HG02981 (cell line): Measurements from ENCODE around the gene RNF145.
"Not testable (repeated sequence)": the region's sequence is repeated elsewhere in the genome, so short reads cannot be mapped to it uniquely, and the experiment has no call there.

Source experiments
- ATAC-seq: cut with Tn5 transposase; IDR thresholded peaks from one replicate; pipeline ENCODE4 v1.9.1; 2021; ENCODE audit warnings: mild to moderate bottlenecking, moderate library complexity; ENCODE audit not compliant: unreplicated experiment

Gene RNF145

GRCh38 chr5:159163027-159163700 is 46.2 kb downstream of the RNF145 start:
- no peak for ATAC-seq

- no peak for ATAC-seq
Observed at GRCh38 chr5:159161361-159162214, 47.8 kb downstream of the RNF145 start.

DNA sequence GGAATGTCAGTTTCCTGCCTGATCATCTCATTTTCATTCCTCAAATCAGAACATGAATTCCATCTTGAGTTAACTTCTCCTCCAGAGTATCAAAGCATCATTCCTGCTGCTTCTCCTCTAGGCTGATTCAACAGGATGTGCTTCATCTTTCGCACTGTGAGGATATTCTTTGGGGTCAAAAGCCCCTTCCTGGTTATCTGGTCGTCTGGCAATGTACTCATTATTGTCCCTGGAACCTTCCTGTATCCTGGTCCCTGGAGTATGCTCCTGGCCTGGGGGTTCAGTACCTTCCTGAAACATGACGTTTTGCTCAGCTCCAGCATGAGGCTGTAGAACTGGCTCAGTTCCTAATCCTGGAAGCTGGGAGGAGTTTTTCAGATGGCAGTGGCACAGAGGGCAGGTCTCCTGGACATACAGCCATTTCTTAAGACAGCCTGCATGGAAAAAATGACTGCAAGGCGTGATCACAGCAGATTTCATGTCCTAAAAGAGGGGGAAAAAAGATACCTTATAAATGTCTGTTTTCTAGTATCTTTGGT is 50.7 kb downstream of the RNF145 start:
- ATAC-seq: not testable (repeated sequence)

DNA sequence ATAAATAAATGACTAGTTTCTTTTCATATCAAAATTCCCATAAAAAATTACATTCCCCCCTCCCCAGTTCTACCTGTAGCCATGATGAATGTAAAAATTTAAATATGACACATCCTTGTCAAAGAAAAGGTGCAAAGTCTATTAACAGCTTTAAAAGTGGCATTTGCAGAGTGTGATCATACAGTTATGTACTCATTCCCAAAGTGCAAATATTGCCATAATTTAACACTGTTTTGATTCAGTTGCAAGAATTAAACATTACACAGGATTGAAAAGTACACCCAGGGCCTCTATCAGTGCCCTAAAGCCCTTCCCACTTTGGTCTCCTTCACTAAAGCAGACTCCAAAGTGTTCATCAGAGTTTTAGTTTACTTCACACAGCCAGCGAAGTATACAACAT is 51.8 kb downstream of the RNF145 start:
- ATAC-seq: no peak

DNA sequence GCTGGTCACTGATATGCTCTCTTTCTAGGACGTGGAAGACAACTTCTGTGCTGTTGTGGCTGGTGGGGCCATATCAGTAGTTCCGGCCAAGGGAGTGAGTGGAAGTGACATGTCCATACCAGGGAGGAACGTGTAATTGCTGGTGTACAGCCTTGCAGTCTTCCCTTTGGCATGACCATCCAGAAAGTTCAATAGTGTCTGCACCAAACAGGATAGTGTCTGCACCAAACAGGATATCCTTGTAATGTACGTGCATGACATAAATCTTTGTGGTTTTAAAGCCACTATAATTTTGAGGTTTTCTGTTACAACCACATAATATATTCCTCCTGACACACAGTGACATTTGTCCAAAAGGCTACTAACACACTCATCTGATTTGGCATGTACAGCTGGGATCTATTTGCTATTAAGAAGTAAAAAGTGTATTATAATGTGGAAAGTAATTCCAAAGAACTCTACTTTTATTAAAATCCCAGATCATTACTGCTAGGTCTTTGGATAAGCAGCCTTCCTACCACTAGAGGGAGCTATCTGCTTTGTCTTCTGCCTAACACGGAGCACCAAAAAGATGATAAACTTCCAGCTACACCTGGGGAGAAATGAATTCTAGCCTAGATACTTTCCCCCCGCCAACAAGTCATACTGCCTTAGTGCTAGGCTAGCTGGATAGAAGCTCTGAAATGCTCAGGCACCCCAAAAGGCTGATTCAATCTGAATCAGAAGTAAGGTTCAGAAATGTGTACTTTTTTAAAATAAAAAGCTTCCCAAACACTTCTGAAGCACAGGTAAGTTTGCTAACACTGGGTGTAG is 52.7 kb downstream of the RNF145 start:
- ATAC-seq: peak; percentile 61

- no peak for ATAC-seq
Observed at GRCh38 chr5:159155960-159156359, 53.4 kb downstream of the RNF145 start.

DNA sequence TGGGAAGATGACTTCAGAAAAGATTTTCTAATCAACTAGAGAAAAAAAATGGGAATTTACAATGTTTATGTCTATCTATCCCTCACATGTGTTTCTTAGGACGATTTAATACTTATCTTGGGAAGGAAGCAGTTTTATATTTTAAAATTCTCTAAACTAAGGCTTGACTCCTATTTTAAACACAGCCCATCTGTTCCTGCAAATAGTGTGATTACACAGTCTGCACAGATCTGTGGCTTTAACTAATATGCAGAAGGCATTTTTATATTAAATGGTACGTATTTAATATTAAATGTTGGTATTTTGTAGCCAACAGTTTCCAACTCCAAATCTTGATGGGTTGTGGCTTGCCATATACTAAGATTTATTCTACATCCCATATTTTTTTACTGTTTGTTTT is 56.5 kb downstream of the RNF145 start:
- ATAC-seq: no peak

DNA sequence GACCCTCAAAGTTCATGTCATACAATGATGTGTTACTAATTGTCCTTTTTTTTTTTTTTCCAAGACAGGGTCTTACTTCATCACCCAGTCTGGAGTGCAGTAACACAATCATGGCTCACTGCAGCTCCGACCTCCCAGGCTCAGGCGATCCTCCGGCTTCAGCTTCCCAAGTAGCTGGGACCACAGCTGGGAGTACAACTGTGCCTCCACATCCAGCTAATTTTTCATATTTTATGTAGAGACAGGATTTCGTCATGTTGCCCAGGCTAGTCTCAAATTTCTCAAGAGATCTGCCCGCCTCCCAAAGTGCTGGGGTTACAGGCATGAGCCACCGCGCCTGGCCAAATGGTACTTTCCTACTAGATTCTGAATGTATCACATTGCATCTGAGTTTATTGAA is 60.3 kb downstream of the RNF145 start:
- no peak for ATAC-seq

GRCh38 chr5:159147976-159148375 is 61.4 kb downstream of the RNF145 start:
- ATAC-seq: no peak

DNA sequence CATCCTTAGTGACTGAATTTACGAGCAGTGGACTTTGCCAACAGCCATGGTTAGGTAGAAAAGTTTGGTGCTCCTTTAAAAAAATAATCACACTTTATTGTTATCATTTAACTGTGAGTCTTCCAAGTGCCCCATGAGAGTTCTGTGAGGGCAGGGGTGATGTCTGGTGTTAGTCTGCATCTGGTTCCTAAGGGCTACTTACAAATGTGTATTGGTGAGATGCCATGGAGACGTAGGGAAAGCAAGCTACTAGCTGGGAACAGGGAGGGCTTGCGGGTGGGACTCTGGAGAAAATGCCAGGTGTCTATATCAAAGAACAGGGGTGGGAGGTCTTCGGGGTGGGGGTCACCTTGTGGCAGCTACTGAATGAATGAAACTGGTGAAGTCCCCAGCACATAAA is 62.5 kb downstream of the RNF145 start:
- no peak for ATAC-seq

DNA sequence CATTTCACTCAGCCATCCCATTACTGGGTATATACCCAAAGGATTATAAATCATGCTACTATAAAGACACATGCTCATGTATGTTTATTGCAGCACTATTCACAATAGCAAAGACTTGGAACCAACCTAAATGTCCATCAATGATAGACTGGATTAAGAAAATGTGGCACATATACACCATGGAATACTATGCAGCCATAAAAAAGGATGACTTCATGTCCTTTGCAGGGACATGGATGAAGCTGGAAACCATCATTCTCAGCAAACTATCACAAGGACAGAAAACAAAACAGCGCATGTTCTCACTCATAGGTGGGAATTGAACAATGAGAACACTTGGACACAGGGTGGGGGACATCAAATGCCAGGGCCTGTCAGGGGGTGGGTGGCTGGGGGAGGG is 64.2 kb downstream of the RNF145 start:
- not testable (repeated sequence) for ATAC-seq

GRCh38 chr5:159139802-159140201 is 69.6 kb downstream of the RNF145 start:
- ATAC-seq: no peak

DNA sequence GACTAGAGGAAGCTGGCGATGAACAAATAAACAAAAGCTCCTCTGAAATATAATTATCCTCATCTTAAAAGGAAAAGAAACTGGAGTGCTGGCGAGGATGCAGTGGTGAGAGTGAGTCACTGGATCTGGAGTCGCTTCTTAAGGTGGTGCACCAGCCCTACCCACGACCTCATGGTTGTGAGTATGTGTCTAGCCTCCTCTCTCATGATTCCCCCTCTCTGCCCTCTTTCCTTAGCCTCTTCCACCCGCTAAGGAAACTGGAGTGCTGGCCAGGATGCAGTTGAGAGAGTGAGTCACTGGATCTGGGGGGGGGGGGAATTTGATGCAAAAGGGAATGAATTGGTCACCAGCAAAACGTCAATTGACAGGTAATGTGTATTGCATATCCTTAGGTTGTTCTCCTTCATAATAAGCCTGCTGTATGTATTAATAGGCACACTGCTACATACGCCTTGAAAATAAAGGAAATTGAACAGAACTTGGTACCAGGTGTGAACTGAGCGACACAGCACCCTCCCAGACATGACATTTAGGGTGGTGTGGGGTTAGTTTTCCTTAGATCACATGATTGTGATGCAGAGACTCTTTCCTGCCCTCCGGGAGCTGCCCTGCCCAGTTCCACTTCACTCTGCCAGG is 73.3 kb downstream of the RNF145 start:
- no peak for ATAC-seq

GRCh38 chr5:159133041-159133741 is 76.2 kb downstream of the RNF145 start:
- ATAC-seq: peak; percentile 51

GRCh38 chr5:159132429-159133040 is 76.8 kb downstream of the RNF145 start:
- no peak for ATAC-seq

DNA sequence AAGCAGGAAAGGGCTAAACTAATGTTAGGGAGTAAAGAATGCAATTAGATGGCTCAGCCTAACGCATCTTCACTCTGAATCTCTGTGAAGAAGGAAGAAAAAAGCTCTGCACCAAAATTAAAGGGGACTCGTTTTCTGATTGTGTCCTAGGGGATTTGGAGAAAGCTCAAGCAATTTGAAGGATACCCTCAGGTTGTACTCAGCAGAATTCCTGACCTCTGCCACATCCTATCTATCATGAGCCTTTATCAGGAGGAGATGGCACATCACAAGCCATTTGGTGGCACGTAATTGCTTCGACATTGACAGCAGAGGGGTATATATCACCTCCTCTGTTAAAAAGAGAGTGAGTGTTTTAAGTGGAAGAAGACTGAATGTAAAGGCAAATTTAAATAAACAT is 77.4 kb downstream of the RNF145 start:
- no peak for ATAC-seq

- no peak for ATAC-seq
Observed at GRCh38 chr5:159130871-159131270, 78.5 kb downstream of the RNF145 start.

DNA sequence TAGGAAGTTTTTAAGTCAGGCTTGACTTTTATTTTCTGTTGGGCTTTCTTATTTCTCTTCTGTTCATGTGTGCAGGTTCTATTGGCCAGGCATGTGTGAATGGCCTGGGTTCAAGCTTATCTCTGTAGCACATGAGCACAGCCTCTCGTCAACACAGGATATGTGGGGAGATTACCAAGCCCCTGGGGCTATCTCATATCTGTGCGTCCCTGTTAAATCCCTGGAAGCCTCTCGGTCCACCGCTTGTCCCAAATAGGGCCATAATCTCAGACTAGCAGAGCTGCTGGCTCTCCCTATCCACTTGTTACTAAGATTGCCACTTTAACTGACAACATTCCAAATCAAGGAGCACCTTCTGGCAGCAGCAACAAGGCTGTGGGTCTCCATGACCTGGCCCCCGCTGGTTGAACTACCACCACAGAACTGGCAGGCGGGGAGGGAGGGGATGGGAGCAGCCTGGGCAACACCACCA is 81.2 kb downstream of the RNF145 start:
- no peak for ATAC-seq

GRCh38 chr5:159123700-159124099 is 85.7 kb downstream of the RNF145 start:
- ATAC-seq: no peak

DNA sequence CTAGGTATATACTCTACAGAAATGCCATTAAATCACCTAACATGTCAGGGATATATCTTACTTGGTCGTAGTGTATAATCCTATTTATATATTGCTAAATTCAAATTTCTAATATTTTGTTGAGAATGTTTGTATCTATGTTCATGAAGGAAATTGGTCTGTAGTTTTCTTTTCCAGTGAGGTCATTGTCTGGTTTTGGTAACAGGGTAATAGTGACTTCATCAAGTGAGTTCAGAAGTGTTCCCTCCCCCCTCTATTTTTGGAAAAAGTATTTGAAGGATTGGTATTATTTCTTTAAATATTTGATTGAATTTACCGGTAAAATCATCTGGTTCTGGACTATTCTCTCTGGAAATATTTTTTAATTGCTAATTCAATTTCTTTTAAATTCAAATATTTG is 86.2 kb downstream of the RNF145 start:
- no peak for ATAC-seq
